ENCODE data around the gene PAMR1.

The PAMR1 gene

GRCh38 chr11:35403765-35404387 is 121.5 kb downstream of the PAMR1 start:
- no peaks in the 10 kb centered on the region for H3K9me3 ChIP-seq (ENCODE audit: insufficient read depth, low read length)
- no peak overlapping the region for H2AFZ ChIP-seq (ENCODE audit: low read depth, low read length, severe bottlenecking)
- no peaks in the 10 kb centered on the region for H4K20me1 ChIP-seq (ENCODE audit: low read depth, low read length)
- H3K4me3 ChIP-seq (ENCODE audit: insufficient read depth, low read length, poor library complexity, severe bottlenecking) = no peak overlapping the region
- H3K27me3 ChIP-seq (ENCODE audit: low read length) = no peaks in the 10 kb centered on the region
- no peak for TF ChIP-seq EZH2phosphoT487 (conservative IDR thresholded peaks at IDR 0.05; ENCODE audit: low read length)
- TF ChIP-seq, protein P1, sequence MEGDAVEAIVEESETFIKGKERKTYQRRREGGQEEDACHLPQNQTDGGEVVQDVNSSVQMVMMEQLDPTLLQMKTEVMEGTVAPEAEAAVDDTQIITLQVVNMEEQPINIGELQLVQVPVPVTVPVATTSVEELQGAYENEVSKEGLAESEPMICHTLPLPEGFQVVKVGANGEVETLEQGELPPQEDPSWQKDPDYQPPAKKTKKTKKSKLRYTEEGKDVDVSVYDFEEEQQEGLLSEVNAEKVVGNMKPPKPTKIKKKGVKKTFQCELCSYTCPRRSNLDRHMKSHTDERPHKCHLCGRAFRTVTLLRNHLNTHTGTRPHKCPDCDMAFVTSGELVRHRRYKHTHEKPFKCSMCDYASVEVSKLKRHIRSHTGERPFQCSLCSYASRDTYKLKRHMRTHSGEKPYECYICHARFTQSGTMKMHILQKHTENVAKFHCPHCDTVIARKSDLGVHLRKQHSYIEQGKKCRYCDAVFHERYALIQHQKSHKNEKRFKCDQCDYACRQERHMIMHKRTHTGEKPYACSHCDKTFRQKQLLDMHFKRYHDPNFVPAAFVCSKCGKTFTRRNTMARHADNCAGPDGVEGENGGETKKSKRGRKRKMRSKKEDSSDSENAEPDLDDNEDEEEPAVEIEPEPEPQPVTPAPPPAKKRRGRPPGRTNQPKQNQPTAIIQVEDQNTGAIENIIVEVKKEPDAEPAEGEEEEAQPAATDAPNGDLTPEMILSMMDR (IDR thresholded peaks at IDR 0.05; ENCODE audit: insufficient read depth, low read length, poor library complexity, severe bottlenecking) = no peak
- H3K9ac ChIP-seq (ENCODE audit: low read length) = no peak overlapping the region
- no peak overlapping the region for H3K4me2 ChIP-seq (ENCODE audit: low read depth, low read length, poor library complexity, severe bottlenecking)
- no peaks in the 10 kb centered on the region for H3F3A ChIP-seq (ENCODE audit: insufficient read depth)
- H3K79me2 ChIP-seq (ENCODE audit: insufficient read depth, low read length) = no peaks in the 10 kb centered on the region
- no peak overlapping the region for H3K27ac ChIP-seq (ENCODE audit: low read depth, low read length)
- no peaks in the 10 kb centered on the region for H3K9me2 ChIP-seq (replicated peaks; ENCODE audit: insufficient read depth, low read length)
- H3K36me3 ChIP-seq (ENCODE audit: low read length) = no peaks in the 10 kb centered on the region

- no peaks in the 10 kb centered on the region for H3K79me2 ChIP-seq (ENCODE audit: insufficient read depth, low read length)
- no peak for TF ChIP-seq EZH2phosphoT487 (conservative IDR thresholded peaks at IDR 0.05; ENCODE audit: low read length)
- TF ChIP-seq, protein P1 (IDR thresholded peaks at IDR 0.05; ENCODE audit: insufficient read depth, low read length, poor library complexity, severe bottlenecking) = no peak
- H4K20me1 ChIP-seq (ENCODE audit: low read depth, low read length) = no peaks in the 10 kb centered on the region
- no peaks in the 10 kb centered on the region for H3K27me3 ChIP-seq (ENCODE audit: low read length)
- no peak overlapping the region for H3K27ac ChIP-seq (ENCODE audit: low read depth, low read length)
- no peaks in the 10 kb centered on the region for H3K36me3 ChIP-seq (ENCODE audit: low read length)
- H3K4me3 ChIP-seq (ENCODE audit: insufficient read depth, low read length, poor library complexity, severe bottlenecking) = no peak overlapping the region
- no peaks in the 10 kb centered on the region for H3K9me2 ChIP-seq (replicated peaks; ENCODE audit: insufficient read depth, low read length)
- no peak overlapping the region for H3K4me2 ChIP-seq (ENCODE audit: low read depth, low read length, poor library complexity, severe bottlenecking)
- H2AFZ ChIP-seq (ENCODE audit: low read depth, low read length, severe bottlenecking) = no peak overlapping the region
- H3K9ac ChIP-seq (ENCODE audit: low read length) = no peak overlapping the region
- H3F3A ChIP-seq (ENCODE audit: insufficient read depth) = no peaks in the 10 kb centered on the region
- H3K9me3 ChIP-seq (ENCODE audit: insufficient read depth, low read length) = no peaks in the 10 kb centered on the region
Measured at GRCh38 chr11:35402751-35403660, 122.4 kb downstream of the PAMR1 start.

GRCh38 chr11:35398881-35399280 is 126.5 kb downstream of the PAMR1 start:
- H2AFZ ChIP-seq (ENCODE audit: low read depth, low read length, severe bottlenecking) = no peak overlapping the region

More at GRCh38 chr11:35398881-35399280, 126.5 kb downstream of the PAMR1 start:
- TF ChIP-seq EZH2phosphoT487 (conservative IDR thresholded peaks at IDR 0.05; ENCODE audit: low read length) = no peak
- TF ChIP-seq, protein P1 (IDR thresholded peaks at IDR 0.05; ENCODE audit: insufficient read depth, low read length, poor library complexity, severe bottlenecking) = no peak
- no peaks in the 10 kb centered on the region for H3K9me3 ChIP-seq (ENCODE audit: insufficient read depth, low read length)
- no peaks in the 10 kb centered on the region for H3K79me2 ChIP-seq (ENCODE audit: insufficient read depth, low read length)
- H3K4me3 ChIP-seq (ENCODE audit: insufficient read depth, low read length, poor library complexity, severe bottlenecking) = no peak overlapping the region
- H3K9me2 ChIP-seq (replicated peaks; ENCODE audit: insufficient read depth, low read length) = no peaks in the 10 kb centered on the region
- no peak overlapping the region for H3K9ac ChIP-seq (ENCODE audit: low read length)
- no peaks in the 10 kb centered on the region for H3F3A ChIP-seq (ENCODE audit: insufficient read depth)
- no peaks in the 10 kb centered on the region for H4K20me1 ChIP-seq (ENCODE audit: low read depth, low read length)
- no peaks in the 10 kb centered on the region for H3K27me3 ChIP-seq (ENCODE audit: low read length)
- H3K36me3 ChIP-seq (ENCODE audit: low read length) = no peaks in the 10 kb centered on the region
- H3K4me2 ChIP-seq (ENCODE audit: low read depth, low read length, poor library complexity, severe bottlenecking) = no peak overlapping the region
- H3K27ac ChIP-seq (ENCODE audit: low read depth, low read length) = no peak overlapping the region

All from SU-DHL-6 (cell line).